Activated T-cell treated with anti-CD3 and anti-CD28 coated beads, Interleukin-2, amount 50 U/mL, for 1 hour (primary cell): Measurements from ENCODE around the gene PRLH.
A peak's percentile ranks its signal among the peaks of the same experiment; 100 is the strongest.
"Not testable (repeated sequence)": the region's sequence is repeated elsewhere in the genome, so short reads cannot be mapped to it uniquely, and the experiment has no call there.

ENCODE experiments used
- DNase-seq: peaks from one replicate; pipeline ENCODE4 v3.0.0-alpha.2; 2020

PRLH gene

DNA sequence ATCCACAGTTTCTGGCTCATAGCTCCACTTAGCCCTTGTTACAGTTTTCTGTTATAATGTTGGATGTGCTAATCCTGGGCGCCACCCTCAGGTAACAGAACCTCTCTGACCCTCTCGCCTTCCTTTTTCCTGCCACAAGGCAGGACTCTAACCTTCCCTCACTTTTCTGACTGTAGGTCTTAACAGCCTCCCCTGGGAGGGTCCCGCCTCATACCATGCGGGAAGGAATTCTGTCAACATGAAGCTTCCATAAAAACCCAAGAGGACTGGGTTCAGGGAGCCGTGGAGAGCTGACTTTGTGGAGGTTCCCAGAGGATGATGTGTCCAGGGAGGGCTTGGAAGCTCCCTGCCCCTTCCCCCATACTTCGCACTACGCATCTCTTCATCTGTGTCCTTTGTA, 36.0 kb downstream of the PRLH start:
- DNase-seq, result no peak

GRCh38 chr2:237603049-237603717, 36.8 kb downstream of the PRLH start:
- DNase-seq, result no peak

- DNase-seq, result peak; percentile 58
These were observed 37.5 kb downstream of the PRLH start for GRCh38 chr2:237603718-237604362.

GRCh38 chr2:237604391-237604790, 38.0 kb downstream of the PRLH start:
- DNase-seq, result no peak

- no peak for DNase-seq
These were observed 38.6 kb downstream of the PRLH start for GRCh38 chr2:237604960-237605359.

DNA sequence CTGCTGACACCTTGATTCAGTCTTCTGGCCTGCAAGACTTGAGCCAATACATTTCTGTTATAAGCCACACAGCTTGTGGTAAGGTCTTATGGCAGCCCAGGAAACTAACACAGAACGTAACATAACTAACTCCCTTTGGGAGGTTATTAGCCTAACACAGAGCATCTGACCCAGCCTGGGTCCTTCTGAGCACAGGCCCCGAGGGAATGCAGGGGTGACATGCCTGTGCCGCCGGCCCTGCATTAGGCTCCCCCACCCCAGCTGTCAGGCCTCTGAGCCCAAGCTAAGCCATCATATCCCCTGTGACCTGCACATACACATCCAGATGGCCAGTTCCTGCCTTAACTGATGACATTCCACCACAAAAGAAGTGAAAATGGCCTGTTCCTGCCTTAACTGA, 40.1 kb downstream of the PRLH start:
- not testable (repeated sequence) for DNase-seq

GRCh38 chr2:237612527-237613357, 46.4 kb downstream of the PRLH start:
- no peak for DNase-seq

GRCh38 chr2:237613679-237614078, 47.3 kb downstream of the PRLH start:
- no peak for DNase-seq

DNA sequence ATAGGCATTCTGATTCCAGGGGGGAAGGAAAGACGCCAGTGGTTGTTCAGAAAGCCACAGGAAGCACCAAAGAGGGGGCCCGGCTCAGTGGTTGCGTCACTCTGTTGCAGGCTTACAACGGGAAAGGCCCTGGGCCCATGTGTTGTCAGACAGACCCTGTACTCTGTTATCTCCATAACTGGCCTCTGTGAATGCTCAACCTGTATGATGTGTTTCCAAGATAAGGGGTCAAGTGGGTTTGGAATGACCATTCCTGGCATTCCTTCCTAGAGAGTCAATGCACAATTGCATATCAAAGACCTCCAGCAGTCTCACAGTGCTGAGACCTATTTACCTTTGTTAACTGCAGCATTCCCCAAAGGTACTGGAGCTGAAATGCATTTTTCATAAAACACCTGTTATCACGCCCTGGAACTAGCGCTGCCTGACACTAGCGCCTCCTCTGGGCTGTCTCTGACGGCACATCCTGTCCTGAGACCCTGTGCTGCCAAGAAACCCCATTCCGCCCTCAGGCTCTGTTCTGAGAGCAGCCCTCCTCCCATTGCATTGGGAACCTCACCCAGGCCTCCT, 47.9 kb downstream of the PRLH start:
- DNase-seq, result no peak

DNA sequence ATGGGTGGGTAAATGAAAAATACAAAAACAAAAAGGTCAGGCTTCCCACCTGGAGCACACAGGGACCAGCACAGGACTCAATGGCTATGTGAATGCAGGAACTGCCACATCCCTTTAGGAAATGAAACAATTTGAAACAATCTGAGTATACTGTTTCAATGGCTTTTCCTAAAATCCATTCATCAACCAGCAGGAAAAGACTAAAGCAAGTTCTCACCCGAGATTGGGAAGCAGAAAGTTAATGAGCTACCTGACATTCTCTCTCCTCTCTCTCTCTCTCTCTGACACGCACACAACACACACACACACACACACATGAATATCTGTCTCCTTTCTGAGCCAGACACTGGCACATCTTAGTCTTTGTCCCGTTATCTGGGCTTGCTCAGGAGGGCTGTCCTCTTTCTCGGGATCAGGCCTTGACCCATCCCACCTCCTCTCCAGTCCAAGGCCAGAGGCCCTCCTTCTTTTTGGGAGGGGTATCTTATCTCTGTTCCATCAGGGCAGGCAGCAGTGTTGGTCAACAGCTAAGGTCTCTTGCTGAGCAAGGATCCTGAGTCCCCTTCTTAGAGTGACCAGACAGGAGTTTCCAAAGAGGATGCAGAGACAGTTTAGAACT, 49.4 kb downstream of the PRLH start:
- no peak for DNase-seq

- DNase-seq, result no peak
These were observed 50.0 kb downstream of the PRLH start for GRCh38 chr2:237616373-237616733.
